H1 (cell line): ENCODE measurements around the gene DDX55.

Experiments
- ASH2L ChIP-seq: fragments of 200-600, 300-600 bp; sonication (generic); IDR thresholded peaks from one replicate; pipeline ENCODE4 v1.7.1; 2017; ENCODE audit warnings: low read length
- BRCA1 ChIP-seq: IDR thresholded peaks from 2 replicates; pipeline ENCODE4 v1.6.1; 2012; ENCODE audit warnings: low read depth, low read length, improper control_type of control experiment
- CTCF ChIP-seq, 3 experiments: IDR thresholded peaks; 1 replicate in 2 of 3; 2 replicates in 1 of 3; pipeline versions ENCODE4 v1.5.1 to v1.6.1; 2011; ENCODE audit warnings: low read length in 3 of 3, mild to moderate bottlenecking in 3 of 3, inconsistent platforms in 2 of 3, low read depth in 1 of 3, moderate library complexity in 1 of 3; ENCODE audit not compliant: insufficient read depth in 1 of 3; ENCODE audit errors: control extremely low read depth in 1 of 3
- EGR1 ChIP-seq: IDR thresholded peaks from 2 replicates; pipeline ENCODE4 v1.6.1; 2011; ENCODE audit warnings: low read depth, low read length, borderline replicate concordance
- EP300 ChIP-seq, 2 experiments: IDR thresholded peaks; 1 replicate in 1 of 2; 2 replicates in 1 of 2; pipeline ENCODE4 v1.6.1; 2011 to 2012; ENCODE audit warnings: low read depth in 2 of 2, low read length in 2 of 2, mild to moderate bottlenecking in 2 of 2, borderline replicate concordance in 1 of 2, inconsistent platforms in 1 of 2, moderate library complexity in 1 of 2
- JUND ChIP-seq: IDR thresholded peaks from 2 replicates; pipeline ENCODE4 v1.6.1; 2011; ENCODE audit warnings: mild to moderate bottlenecking, improper control_type of control experiment, low read length
- POLR2A ChIP-seq, 2 experiments: IDR thresholded peaks; 1 replicate in 1 of 2; 2 replicates in 1 of 2; pipeline ENCODE4 v1.6.1; 2011; ENCODE audit warnings: low read depth in 2 of 2, low read length in 2 of 2, mild to moderate bottlenecking in 2 of 2; ENCODE audit errors: control extremely low read depth in 1 of 2
- POLR2AphosphoS5 ChIP-seq: IDR thresholded peaks from 2 replicates; pipeline ENCODE4 v1.6.1; 2011; ENCODE audit warnings: low read depth, low read length
- POU5F1 ChIP-seq: IDR thresholded peaks from 2 replicates; pipeline ENCODE4 v1.6.1; 2011; ENCODE audit warnings: low read depth, mild to moderate bottlenecking, low read length, moderate library complexity
- SIX5 ChIP-seq: IDR thresholded peaks from 2 replicates; pipeline ENCODE4 v1.6.1; 2011; ENCODE audit warnings: mild to moderate bottlenecking, low read depth, low read length
- TEAD4 ChIP-seq: IDR thresholded peaks from 2 replicates; pipeline ENCODE4 v1.6.1; 2012; ENCODE audit warnings: low read depth, low read length, inconsistent platforms, mixed read lengths

DNA sequence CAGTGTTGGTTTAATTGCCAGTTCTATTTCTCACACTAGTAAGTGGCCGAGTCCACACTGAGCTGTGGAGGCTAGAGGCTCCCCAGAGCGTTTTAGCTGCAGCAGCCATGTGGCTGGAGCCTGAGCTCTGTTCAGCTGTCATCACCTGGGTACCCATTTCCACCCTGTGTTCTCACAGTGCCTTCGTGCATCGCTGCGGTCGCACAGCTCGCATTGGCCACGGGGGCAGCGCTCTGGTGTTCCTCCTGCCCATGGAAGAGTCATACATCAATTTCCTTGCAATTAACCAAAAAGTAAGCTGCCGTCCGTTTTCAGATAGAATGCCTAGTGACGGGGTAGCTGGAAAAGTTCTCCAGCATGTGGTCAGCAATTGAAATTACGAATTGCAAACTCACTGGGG, 15.7 kb downstream of the DDX55 start:
- TF ChIP-seq CTCF (IDR thresholded peaks at IDR 0.05; ENCODE audit: control extremely low read depth in 1 of 3, insufficient read depth in 1 of 3, low read depth in 1 of 3, low read length in 3 of 3) (no peak), POLR2A (IDR thresholded peaks at IDR 0.05; ENCODE audit: control extremely low read depth in 1 of 2, low read depth in 2 of 2, low read length in 2 of 2) (no peak), BRCA1 (no peak), POU5F1 (no peak), ASH2L (no peak), TEAD4 (no peak), SIX5 (no peak), EP300 (IDR thresholded peaks at IDR 0.05; ENCODE audit: borderline replicate concordance in 1 of 2, low read depth in 2 of 2, low read length in 2 of 2) (no peak), JUND (no peak), EGR1 (no peak), POLR2AphosphoS5 (no peak)
